DND-41 (cell line): ENCODE data around the gene THSD7A.

Experiments used
- ATAC-seq: fragments of 200-7000 bp; cut with Tn5 transposase; 3 replicates; pipeline ENCODE4 v1.9.1; 2021; ENCODE audit warnings: low read depth; ENCODE audit not compliant: insufficient read depth
- DNase-seq: peaks from one replicate; pipeline ENCODE4 v3.0.0-alpha.2; 2020
- H2AFZ ChIP-seq: 2 replicates; pipeline ENCODE4 v1.6.0; 2012; ENCODE audit warnings: low read depth, low read length
- H3K27ac ChIP-seq: 2 replicates; pipeline ENCODE4 v1.5.1; 2012; ENCODE audit warnings: low read length, inconsistent platforms
- H3K27me3 ChIP-seq: fragments of 200-600 bp; sonication (generic); 2 replicates; pipeline ENCODE4 v1.6.0; 2012; ENCODE audit warnings: low read length, mild to moderate bottlenecking, inconsistent platforms; ENCODE audit not compliant: insufficient read depth, poor library complexity
- H3K36me3 ChIP-seq: 2 replicates; pipeline ENCODE4 v1.5.1; 2012; ENCODE audit warnings: low read length, inconsistent platforms; ENCODE audit not compliant: insufficient read depth
- H3K4me1 ChIP-seq: 2 replicates; pipeline ENCODE4 v1.5.1; 2012; ENCODE audit warnings: mild to moderate bottlenecking, low read length; ENCODE audit not compliant: insufficient read depth
- H3K4me2 ChIP-seq: 2 replicates; pipeline ENCODE4 v1.6.0; 2012; ENCODE audit warnings: mild to moderate bottlenecking, moderate library complexity, low read length, inconsistent platforms; ENCODE audit not compliant: insufficient read depth
- H3K4me3 ChIP-seq, 2 experiments: fragments of 200-600 bp in 1 of 2; shearing (Covaris generic) in 1 of 2; 2 replicates each; pipeline ENCODE4 v1.5.1; 2012 to 2016; ENCODE audit warnings: inconsistent platforms in 2 of 2, low read length in 2 of 2, mild to moderate bottlenecking in 2 of 2, low read depth in 1 of 2, moderate library complexity in 1 of 2
- H3K79me2 ChIP-seq: 2 replicates; pipeline ENCODE4 v1.6.0; 2012; ENCODE audit warnings: low read length, inconsistent platforms; ENCODE audit not compliant: insufficient read depth
- H3K9ac ChIP-seq: 2 replicates; pipeline ENCODE4 v1.6.0; 2012; ENCODE audit warnings: low read depth, mild to moderate bottlenecking, inconsistent platforms, low read length, moderate library complexity
- H3K9me3 ChIP-seq: 2 replicates; pipeline ENCODE4 v1.5.1; 2012; ENCODE audit warnings: low read length, moderate library complexity, mild to moderate bottlenecking, inconsistent platforms; ENCODE audit not compliant: insufficient read depth, severe bottlenecking
- H4K20me1 ChIP-seq: 2 replicates; pipeline ENCODE4 v1.6.0; 2012; ENCODE audit warnings: low read length; ENCODE audit not compliant: insufficient read depth
- CTCF ChIP-seq: IDR thresholded peaks from 2 replicates; pipeline ENCODE4 v1.5.1; 2012; ENCODE audit warnings: borderline replicate concordance, low read length, moderate library complexity, mild to moderate bottlenecking; ENCODE audit not compliant: poor library complexity, severe bottlenecking; ENCODE audit errors: extremely low read depth
- EZH2 ChIP-seq: IDR thresholded peaks from 3 replicates; pipeline ENCODE4 v1.6.1; 2012; ENCODE audit warnings: borderline replicate concordance, low read depth, mild to moderate bottlenecking, moderate library complexity, low read length, inconsistent platforms; ENCODE audit not compliant: severe bottlenecking

THSD7A gene

GRCh38 chr7:11472646-11473045 is 359.4 kb downstream of the THSD7A start:
- H3K4me3 ChIP-seq: no peak overlapping the region

DNA sequence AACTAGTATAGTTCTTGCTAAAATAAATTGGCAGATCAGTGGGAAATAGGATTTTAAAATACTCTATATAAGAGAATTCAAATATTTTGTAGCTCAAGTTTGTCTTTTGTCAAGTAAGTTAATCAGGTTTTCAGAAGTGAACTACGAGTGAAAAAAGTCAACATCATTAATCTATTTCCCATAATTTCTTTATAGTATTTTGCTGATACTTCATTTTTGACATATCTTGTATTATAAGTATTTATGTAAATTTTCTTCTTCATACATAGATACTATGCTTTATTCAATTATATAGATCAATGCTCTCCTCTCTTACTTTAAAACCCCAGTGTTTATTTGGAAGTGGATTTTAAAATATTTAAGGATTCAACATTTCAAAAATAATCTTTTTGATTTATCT is 360.7 kb downstream of the THSD7A start:
- Histone ChIP-seq H3K4me2 (no peak overlapping the region), H4K20me1 (no peaks in the 10 kb centered on the region), H3K4me3 (no peak overlapping the region), H2AFZ (no peak overlapping the region), H3K36me3 (no peaks in the 10 kb centered on the region), H3K79me2 (no peaks in the 10 kb centered on the region), H3K27me3 (no peaks in the 10 kb centered on the region), H3K4me1 (no peaks in the 10 kb centered on the region), H3K27ac (no peak overlapping the region), H3K9ac (no peak overlapping the region), H3K9me3 (no peaks in the 10 kb centered on the region)
- DNase-seq (no peak), ATAC-seq (no peak)
- TF ChIP-seq EZH2: no peak
- no peak for TF ChIP-seq CTCF

More at GRCh38 chr7:11472646-11473045, 359.4 kb downstream of the THSD7A start:
- Histone ChIP-seq H3K9ac (no peak overlapping the region), H2AFZ (no peak overlapping the region), H3K79me2 (no peaks in the 10 kb centered on the region), H3K4me1 (no peaks in the 10 kb centered on the region), H3K9me3 (no peaks in the 10 kb centered on the region), H3K27ac (no peak overlapping the region), H3K27me3 (no peaks in the 10 kb centered on the region), H4K20me1 (no peaks in the 10 kb centered on the region), H3K36me3 (no peaks in the 10 kb centered on the region), H3K4me2 (no peak overlapping the region)
- TF ChIP-seq EZH2: no peak
- TF ChIP-seq CTCF: no peak
- ATAC-seq (no peak), DNase-seq (no peak)

- Histone ChIP-seq H3K4me1 (no peaks in the 10 kb centered on the region), H3K4me2 (no peak overlapping the region), H3K9ac (no peak overlapping the region), H4K20me1 (no peaks in the 10 kb centered on the region), H3K4me3 (no peak overlapping the region), H3K9me3 (no peaks in the 10 kb centered on the region), H3K27me3 (no peaks in the 10 kb centered on the region), H3K36me3 (no peaks in the 10 kb centered on the region), H2AFZ (no peak overlapping the region), H3K27ac (no peak overlapping the region), H3K79me2 (no peaks in the 10 kb centered on the region)
- ATAC-seq (no peak), DNase-seq (no peak)
- TF ChIP-seq CTCF (no peak), EZH2 (no peak)
Measured at GRCh38 chr7:11469028-11469745, 362.8 kb downstream of the THSD7A start.
